Measurements from ENCODE around the gene FBXL7.

FBXL7 gene

DNA sequence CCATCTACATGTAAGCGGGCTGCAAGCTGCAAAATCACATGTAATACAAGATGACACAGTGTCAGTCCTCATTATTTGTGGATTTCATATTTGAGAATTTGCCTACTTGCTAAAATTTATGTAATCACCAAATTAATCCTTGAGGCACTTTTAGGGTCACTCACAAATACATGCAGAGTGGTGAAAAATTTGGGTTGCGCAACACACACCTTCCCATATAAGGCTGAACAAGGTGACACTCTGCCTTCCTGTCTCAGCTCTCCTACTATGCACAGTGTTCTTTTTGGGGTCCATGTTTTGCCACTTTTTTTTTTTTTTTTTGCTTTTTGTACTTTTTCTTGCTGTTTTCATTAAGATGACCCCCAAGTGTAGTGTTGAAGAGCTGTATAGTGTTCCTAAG lies 111.0 kb downstream of the FBXL7 start:
- no peaks in the 10 kb centered on the region for H3K27me3 ChIP-seq (ENCODE audit: insufficient read depth, low read depth, severe bottlenecking)
- TF ChIP-seq, protein P1, sequence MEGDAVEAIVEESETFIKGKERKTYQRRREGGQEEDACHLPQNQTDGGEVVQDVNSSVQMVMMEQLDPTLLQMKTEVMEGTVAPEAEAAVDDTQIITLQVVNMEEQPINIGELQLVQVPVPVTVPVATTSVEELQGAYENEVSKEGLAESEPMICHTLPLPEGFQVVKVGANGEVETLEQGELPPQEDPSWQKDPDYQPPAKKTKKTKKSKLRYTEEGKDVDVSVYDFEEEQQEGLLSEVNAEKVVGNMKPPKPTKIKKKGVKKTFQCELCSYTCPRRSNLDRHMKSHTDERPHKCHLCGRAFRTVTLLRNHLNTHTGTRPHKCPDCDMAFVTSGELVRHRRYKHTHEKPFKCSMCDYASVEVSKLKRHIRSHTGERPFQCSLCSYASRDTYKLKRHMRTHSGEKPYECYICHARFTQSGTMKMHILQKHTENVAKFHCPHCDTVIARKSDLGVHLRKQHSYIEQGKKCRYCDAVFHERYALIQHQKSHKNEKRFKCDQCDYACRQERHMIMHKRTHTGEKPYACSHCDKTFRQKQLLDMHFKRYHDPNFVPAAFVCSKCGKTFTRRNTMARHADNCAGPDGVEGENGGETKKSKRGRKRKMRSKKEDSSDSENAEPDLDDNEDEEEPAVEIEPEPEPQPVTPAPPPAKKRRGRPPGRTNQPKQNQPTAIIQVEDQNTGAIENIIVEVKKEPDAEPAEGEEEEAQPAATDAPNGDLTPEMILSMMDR (IDR thresholded peaks at IDR 0.05; ENCODE audit: low read depth, low read length): no peak
- no peaks in the 10 kb centered on the region for H3K9me3 ChIP-seq (ENCODE audit: severe bottlenecking)
- no peak overlapping the region for H3K27ac ChIP-seq
- no peaks in the 10 kb centered on the region for H3K36me3 ChIP-seq
- H3K4me3 ChIP-seq (ENCODE audit: low read depth, low read length): no peak overlapping the region
- DNase-seq: no peak

DNA sequence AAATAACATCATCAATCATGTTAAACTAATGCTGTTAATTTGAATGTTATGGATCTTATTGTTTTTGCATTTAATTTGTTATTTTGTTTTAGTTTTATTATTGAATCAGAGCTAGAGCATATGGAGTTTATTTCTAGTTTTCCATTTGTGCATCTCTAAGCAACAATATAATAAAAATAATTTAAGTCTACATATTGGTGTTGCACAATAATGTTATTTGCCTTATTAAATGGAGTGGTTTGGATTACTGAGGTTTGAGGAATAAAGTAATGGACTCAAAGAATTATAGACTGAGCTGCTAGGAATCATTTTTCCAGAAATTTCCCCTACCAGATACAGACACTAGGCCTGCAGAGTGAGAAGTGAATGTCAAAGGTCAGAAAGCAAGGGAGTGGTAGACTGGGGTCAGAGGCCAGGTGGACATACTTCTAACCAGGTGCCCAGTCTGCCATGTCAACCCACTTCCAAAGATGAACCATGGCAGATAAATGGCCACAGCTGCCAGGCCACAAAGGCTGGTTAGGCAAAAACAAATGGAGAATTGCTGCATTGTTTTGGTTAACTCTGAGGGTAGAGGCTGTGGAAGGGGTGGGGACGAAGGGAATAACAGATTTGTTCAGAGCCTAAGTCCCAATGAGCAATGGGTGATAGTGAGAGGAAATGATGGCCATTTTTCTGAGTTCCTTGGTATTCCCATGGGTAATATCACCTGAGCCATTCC lies 113.1 kb downstream of the FBXL7 start:
- Histone ChIP-seq H3K4me3 (ENCODE audit: low read depth, low read length) (no peak overlapping the region), H3K9me3 (ENCODE audit: severe bottlenecking) (no peaks in the 10 kb centered on the region), H3K27me3 (ENCODE audit: insufficient read depth, low read depth, severe bottlenecking) (no peaks in the 10 kb centered on the region), H3K36me3 (no peaks in the 10 kb centered on the region), H3K27ac (no peak overlapping the region)
- TF ChIP-seq, protein P1 (IDR thresholded peaks at IDR 0.05; ENCODE audit: low read depth, low read length): no peak
- no peak for DNase-seq

DNA sequence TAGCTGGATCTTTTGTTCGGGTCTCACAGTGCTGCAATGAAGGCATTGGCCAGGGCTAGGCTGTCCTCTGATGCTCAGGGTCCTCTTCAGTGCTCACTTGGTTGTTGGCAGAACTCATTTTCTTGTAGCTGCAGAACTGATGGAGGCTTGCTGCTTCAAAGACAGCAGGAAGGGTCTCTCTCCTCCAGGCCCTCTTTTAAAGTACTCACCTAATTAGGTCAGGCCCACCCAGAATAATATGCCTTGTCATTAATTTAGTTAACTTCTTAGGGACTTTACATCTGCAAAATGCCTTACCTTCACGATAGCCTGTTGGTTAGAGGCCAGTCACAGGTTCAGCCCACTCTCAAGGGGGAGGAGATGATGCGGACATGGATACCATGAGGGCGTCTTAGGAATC lies 114.7 kb downstream of the FBXL7 start:
- H3K36me3 ChIP-seq: no peaks in the 10 kb centered on the region
- no peak overlapping the region for H3K27ac ChIP-seq
- TF ChIP-seq, protein P1 (IDR thresholded peaks at IDR 0.05; ENCODE audit: low read depth, low read length): no peak
- DNase-seq: no peak
- H3K4me3 ChIP-seq (ENCODE audit: low read depth, low read length): no peak overlapping the region
- H3K9me3 ChIP-seq (ENCODE audit: severe bottlenecking): no peaks in the 10 kb centered on the region
- H3K27me3 ChIP-seq (ENCODE audit: insufficient read depth, low read depth, severe bottlenecking): no peaks in the 10 kb centered on the region

DNA sequence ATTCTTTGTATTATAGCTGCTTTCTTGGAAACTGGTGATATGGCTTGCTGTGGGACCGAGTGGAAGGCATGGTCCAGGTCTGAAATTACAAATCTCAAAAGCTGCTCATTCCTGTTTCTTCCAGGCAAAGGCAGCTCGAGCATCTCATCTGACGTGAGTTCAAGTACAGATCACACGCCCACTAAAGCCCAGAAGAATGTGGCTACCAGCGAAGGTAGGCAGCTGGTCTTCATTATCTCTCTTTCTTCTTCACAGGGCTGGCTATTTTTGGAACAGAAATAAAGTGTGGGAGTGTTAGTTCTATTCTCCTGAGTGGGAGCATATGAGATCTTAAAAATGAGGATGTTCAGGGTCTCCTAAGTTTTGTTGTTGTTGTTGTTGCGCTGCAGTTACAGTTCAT lies 115.9 kb downstream of the FBXL7 start:
- H3K27me3 ChIP-seq (ENCODE audit: insufficient read depth, low read depth, severe bottlenecking): no peaks in the 10 kb centered on the region
- H3K9me3 ChIP-seq (ENCODE audit: severe bottlenecking): no peaks in the 10 kb centered on the region
- H3K36me3 ChIP-seq: no peaks in the 10 kb centered on the region
- DNase-seq: no peak
- no peak overlapping the region for H3K4me3 ChIP-seq (ENCODE audit: low read depth, low read length)
- TF ChIP-seq, protein P1 (IDR thresholded peaks at IDR 0.05; ENCODE audit: low read depth, low read length): no peak
- H3K27ac ChIP-seq: no peak overlapping the region

DNA sequence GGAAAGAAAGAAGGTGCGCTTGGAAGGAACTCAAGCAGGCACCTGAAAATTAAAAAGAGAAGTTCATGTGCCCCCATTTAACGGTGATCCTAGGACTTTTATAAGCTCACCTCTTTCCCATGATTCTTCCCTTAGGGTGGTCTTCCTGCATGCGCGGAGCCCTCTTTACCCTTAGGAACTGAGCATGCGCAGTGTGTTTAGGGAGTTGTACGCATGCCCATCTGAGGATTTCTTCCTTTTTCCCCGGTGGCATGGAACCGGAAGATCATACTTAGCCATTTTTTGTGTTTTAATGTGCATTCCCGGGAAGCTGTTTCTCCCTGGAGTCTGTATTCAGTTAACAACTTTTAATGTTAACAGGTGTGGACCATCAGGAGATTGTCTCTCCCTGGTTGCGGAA lies 119.0 kb downstream of the FBXL7 start:
- no peak overlapping the region for H3K27ac ChIP-seq
- no peaks in the 10 kb centered on the region for H3K27me3 ChIP-seq (ENCODE audit: insufficient read depth, low read depth, severe bottlenecking)
- no peak overlapping the region for H3K4me3 ChIP-seq (ENCODE audit: low read depth, low read length)
- H3K36me3 ChIP-seq: no peaks in the 10 kb centered on the region
- no peak for DNase-seq
- TF ChIP-seq, protein P1 (IDR thresholded peaks at IDR 0.05; ENCODE audit: low read depth, low read length): no peak
- H3K9me3 ChIP-seq (ENCODE audit: severe bottlenecking): no peaks in the 10 kb centered on the region

DNA sequence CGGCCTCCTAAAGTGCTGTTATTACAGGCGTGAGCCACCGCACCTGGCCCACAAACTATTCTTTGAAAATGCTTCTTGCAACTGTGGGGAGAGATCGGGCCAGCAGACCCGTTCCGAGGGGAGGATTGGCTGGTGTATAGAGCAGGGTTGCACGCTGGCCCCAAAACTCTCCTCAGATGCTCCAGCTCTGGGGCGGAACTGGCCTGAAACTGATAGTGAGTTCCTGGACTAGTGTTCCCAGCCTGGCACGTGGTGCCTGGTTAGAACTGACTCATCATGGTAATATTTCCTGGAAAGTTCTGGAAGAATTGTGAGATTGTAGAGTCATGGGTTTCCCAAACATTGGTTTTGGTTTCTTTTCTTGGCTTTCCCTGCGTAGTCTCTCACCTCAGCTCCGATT lies 120.5 kb downstream of the FBXL7 start:
- TF ChIP-seq, protein P1 (IDR thresholded peaks at IDR 0.05; ENCODE audit: low read depth, low read length): no peak
- Histone ChIP-seq H3K9me3 (ENCODE audit: severe bottlenecking) (no peaks in the 10 kb centered on the region), H3K27me3 (ENCODE audit: insufficient read depth, low read depth, severe bottlenecking) (no peaks in the 10 kb centered on the region), H3K4me3 (ENCODE audit: low read depth, low read length) (no peak overlapping the region), H3K36me3 (no peaks in the 10 kb centered on the region), H3K27ac (no peak overlapping the region)
- DNase-seq: no peak

All from WERI-Rb-1 (cell line).